ENCODE measurements around the gene SYMPK.

Gene SYMPK

DNA sequence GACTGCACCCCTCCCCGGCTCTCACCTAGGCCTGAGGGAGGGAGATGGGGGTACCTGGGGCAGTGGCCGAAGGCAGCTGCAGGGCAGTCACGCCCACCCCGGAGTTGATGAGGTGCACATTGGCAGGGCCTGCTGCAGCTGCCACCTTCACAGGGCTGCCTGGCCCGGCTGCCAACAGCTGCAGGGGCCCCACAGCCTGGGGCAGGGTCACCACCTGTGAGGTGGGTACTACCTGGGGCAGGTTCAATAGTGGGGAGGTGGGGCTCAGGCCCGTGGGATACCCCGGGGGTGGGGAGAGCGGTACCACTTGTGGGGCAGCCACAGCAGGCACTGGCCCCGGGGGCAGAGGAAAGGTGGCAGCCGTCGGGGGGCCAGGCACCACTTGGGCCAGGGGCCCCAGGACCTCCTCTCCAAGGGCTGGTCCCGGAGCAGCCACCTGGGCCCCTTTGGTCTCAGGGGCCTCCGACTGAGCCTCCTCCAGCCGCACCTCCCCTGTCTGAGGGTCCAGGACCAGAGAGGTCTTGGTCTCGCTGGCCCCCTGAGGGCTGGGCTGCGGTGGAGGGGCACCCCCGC is 96.6 kb downstream of the SYMPK start:
- Mint-ChIP-seq H3K4me1 (ENCODE audit: low read depth) (peaks cover 8% of the 10 kb centered on the region), H3K9me3 (no peaks in the 10 kb centered on the region), H3K27ac (no peak overlapping the region), H3K36me3 (ENCODE audit: low read depth) (no peaks in the 10 kb centered on the region), H3K27me3 (ENCODE audit: low read depth) (peaks cover 17% of the 10 kb centered on the region), H3K4me3 (no peak overlapping the region)
- DNase-seq (ENCODE audit: low spot score) = no peak

DNA sequence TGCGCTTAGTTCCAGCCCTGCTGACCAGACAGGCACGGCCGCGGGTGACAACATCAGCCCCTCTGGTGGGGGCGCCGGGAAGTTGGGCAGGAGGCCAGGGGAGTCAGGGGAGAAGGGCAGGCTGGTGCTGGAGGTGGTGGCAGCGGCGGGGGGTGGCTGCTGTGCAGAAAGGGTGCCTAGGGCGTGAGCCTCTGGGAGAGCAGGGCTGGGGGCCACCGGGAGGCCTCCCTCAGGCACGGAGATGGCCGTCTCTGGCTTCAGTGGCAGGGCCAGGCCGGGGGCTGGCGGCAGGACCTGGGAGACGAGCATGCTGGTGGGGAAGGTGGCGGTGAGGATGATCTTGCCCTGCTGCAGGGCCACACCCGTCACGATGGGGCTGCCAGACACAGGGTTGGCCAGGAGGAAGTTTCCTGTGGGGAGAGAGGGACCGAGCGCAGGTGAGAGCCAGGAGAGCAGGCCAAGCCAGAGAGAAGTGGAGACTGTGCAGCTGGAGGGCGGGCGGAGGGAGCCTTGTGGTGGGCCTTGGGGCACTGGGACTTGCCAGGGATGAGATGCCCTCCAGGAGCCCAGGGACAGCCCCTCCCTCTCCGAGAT is 97.1 kb downstream of the SYMPK start:
- Mint-ChIP-seq H3K4me3 (no peak overlapping the region), H3K27me3 (ENCODE audit: low read depth) (peaks cover 17% of the 10 kb centered on the region)

More for the DNA sequence above, 97.1 kb downstream of the SYMPK start:
- no peak for DNase-seq (ENCODE audit: low spot score)
- Mint-ChIP-seq H3K36me3 (ENCODE audit: low read depth) (no peaks in the 10 kb centered on the region), H3K4me1 (ENCODE audit: low read depth) (peaks cover 8% of the 10 kb centered on the region), H3K9me3 (no peaks in the 10 kb centered on the region), H3K27ac (no peak overlapping the region)

Measured in T-helper 2 cell treated with Interferon-gamma antibody and Interleukin-4, amounts not matched to agents 5 μg/mL and 100 μg/mL, for 36 hours (primary cell).